ENCODE data around the gene KRT13.

Gene KRT13

DNA sequence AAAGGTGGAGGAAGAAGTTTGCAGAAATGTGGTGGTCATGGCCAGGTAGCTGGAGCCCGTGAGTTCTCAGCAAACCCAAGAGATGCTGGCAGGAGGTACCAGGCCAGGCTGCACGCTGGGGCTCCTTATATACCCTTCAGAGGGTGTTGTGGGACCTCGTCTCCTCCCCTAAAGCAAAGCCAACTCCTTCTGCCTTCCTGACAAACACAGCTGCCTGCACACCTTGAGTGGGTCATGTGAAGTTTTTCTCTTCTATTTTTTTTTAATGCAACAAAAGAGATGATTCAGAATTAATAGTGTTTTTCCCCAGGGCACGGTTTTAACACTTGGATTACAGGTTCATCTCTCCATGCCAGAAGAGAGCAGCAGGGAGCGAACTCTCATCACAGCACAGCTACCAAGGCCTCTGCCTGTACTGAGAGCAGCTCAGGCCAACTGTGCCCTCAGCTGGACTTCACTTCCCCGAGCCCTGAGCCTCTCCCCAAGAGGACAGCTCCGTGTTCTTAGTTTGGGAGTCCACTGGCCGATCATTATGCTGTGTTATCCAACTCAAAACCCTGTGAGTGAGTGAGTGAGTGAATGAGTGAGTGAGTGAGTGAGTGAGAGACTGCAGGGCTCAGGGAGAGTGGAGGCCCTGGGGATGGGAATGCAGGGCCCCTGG lies 13.5 kb upstream of the KRT13 start, which contains the start of gene KRT15:
TSS of gene KRT15 (minus strand) at position 102 of the 661 bp plus-strand sequence. CDS start at position 39, 63 bp downstream.
- no peak for DNase-seq

GRCh38 chr17:41518031-41518430 lies 12.6 kb upstream of the KRT13 start:
- DNase-seq: no peak

DNA sequence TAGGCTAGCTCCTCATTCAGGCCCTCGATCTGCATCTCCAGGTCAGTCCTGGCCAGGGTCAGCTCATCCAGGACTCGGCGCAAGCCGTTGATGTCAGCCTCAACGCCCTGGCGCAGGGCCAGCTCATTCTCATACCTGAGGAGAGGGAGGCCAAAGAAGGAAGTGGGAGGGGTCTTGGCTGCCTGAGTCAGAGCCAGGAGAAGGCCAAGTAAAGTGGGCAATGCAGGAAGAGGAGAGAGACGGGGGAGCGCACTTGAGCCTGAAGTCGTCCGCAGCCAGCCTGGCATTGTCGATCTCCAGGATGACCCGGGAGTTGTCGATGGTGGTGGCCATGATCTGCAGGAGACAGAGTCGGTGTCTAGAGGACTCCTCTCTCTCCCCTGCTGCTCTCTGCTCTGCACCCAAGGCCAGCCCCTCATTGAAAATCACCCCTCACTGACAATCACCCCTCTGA lies 11.4 kb upstream of the KRT13 start:
- DNase-seq: no peak

- no peak for DNase-seq
Measured at GRCh38 chr17:41516147-41516829, 10.9 kb upstream of the KRT13 start.

GRCh38 chr17:41513168-41513547 lies 7.7 kb upstream of the KRT13 start:
- DNase-seq: no peak

GRCh38 chr17:41512546-41513167 lies 7.2 kb upstream of the KRT13 start:
- no peak for DNase-seq

DNA sequence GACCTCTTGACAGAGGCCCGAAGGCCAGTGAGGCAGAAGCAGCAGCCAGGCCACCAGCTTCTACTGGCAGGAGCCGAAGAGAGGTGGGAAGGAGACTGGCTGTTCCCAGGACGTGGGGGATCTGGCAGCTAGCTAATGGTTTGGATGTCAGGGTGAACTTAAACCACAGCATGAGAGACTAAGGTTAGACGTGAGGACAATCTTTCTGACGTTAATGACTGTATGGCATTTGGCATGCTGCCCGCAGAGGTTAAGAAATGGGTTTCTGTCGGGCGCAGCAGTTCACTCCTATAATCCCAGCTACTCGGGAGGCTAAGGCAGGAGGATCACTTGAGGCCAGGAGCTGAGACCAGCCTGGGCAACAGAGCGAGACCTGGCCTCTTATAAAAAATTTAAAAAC lies 6.3 kb upstream of the KRT13 start:
- DNase-seq: no peak

DNA sequence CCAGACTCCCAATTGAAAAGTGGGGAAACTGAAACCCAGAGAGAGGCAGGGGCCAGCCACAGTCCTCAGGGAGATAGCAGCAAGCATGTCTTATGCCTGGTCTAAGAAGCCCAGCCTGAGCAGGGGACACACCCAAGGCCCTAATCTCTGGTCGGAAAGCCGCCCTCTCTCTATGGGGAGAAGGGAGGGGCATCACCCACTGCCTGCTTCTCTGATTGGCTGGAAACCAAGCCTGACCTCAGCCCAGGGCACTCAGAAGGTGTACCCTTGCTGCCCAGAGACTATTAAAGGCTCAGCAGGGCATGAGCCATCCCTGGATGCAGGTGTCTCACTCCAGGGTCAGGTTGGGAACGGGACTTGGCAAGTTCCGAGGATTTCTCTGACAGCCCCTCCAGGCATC lies 5.7 kb upstream of the KRT13 start:
- DNase-seq: no peak

DNA sequence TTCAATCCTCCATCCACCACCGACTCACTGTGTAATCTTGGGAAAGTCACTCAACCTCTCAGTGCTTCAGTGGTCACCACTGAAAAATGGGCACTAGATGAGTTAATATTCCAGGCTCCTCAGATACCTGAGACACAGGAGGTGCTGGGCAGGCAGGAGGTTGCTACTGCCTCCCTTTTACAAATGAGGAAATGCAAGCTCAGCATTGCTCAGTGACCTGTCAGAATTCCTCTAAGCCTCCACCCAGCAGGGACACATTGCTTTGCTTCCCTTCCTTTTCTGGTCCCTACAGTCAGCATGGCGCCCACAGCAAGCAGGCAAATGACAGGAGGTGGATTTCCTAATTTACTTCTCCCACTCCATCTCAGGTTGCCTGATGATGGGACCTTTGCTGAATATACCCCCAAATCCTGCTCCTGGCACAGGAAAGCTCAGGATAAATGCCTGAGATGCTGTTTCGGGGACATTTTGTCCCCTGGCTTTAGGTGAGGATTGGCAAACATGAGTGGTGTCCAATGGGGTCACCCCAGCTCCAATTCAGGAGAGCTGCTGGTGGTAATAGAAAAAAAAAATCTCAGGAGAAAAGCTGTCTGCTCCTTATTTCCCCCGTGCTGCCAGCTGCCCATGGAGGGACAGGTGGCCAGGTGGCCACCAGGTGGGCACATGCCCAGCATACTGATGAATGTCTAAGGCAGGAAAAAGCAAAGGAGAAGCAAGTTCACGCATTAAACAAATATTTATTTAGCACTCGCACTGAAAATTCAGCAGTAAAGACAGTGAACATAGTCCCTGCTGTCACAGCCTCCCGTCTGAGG lies 5.0 kb upstream of the KRT13 start:
- DNase-seq: no peak

- no peak for DNase-seq
Measured at GRCh38 chr17:41507315-41507880, 2.0 kb upstream of the KRT13 start.

GRCh38 chr17:41505809-41506767 lies 676 bp upstream of the KRT13 start:
- DNase-seq: no peak

DNA sequence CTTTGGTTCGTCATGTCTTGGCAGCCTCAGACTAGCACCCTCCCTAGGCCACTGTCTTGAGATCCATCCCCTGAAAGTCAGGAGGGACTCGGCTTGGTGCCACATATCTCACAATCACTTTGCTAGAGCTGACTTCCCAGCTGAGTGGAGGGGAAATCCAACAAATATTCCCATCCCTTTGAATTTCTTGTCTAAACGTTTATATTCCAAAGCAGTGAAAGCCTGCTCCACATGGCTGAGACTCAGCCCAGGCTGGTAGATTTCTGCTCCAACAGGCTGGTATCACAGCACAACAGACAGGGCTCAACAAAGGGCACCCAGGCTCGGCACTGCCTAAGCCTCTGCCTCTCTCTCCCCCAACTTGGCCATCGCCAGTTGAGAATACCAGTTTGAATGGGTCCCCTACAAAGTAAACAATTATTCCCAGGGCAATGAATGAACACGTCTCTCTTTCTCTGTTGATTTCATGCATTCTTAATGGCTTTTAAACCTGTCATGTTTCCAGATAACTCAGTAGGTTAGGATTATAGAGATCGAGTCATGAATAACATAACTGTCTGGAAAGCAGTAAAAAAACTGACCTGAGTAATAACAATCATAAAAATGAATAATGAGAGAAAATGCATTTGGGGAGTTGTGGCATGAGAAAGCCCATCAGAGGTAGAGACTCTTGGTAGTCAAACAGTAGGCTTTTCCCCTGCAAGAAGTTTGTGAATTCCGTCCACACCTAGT lies 1.0 kb downstream of the KRT13 start:
- no peak for DNase-seq

GRCh38 chr17:41503202-41503601 lies 2.2 kb downstream of the KRT13 start:
- DNase-seq: no peak

DNA sequence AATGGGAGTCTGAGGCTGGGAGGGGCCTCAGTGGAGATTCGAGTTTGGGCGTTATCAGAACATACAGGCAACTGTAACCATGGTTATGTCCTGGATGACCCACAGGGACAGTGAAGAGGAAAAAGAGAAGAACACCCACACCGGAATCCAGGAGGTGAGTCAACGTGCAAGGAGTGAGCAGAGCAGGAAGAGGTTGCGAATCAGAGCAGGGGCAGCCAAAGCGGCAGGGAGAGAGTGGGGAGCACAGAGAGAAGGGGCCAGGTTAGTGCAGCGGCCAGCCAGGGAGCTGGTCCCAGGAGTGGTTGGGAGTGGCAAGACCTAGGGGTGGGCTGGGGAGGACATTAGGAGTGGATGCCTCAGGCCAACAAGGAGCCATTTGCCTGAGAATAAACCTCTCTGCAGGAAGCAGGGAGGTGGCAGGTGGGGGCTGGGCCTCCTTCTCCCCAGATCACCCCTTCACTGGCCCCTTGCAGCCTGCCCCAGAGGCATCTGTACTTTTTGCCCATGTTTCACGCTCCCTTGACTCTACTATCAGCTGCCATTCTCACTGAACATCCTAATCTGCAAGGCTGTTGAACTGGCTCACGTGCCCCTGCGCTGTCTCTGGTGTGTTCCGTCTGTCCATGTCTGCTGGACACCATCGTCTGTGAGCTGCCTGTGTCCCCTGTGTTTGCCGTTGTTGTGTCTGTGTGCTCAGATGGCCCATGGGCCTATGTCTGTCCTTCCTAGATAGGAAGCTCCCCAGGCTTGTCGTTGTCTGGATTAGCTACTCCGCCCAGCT lies 5.1 kb downstream of the KRT13 start:
- DNase-seq: no peak

GRCh38 chr17:41499714-41500113 lies 5.7 kb downstream of the KRT13 start:
- no peak for DNase-seq

GRCh38 chr17:41498276-41498675 lies 7.1 kb downstream of the KRT13 start:
- no peak for DNase-seq

DNA sequence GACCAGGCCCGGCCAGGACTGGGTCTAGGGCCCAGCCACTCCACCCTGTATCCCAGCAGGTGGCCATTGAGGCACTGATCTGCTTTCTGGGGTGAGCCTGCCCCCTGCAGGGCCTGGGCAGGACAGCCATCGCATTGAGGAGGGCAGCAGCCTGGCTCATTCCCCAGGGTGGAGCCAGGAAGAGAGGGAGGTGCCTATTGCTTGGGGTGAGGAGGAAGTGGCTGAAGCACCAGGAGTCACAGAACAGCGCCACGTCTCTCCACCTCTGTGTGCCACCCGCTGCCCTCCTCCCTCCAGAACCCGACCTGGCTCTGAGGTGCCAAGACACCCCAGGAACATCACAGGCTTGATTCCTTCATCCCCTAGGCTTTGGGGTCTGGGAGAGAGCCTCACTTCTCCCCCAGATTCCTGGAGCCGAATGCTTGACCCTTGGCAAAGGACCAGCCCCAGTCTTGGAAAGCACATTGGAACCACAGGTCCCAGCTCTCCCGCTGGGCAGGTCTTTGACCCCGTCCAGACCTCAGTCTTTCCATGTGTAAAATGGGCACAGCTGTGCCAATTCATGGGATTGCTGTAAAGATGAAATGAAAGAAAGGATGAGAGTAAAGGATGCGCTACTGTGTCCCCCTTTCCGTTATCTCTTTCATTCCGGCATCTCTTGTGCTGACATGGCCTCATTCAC lies 8.5 kb downstream of the KRT13 start:
- peak; percentile 51 for DNase-seq

DNA sequence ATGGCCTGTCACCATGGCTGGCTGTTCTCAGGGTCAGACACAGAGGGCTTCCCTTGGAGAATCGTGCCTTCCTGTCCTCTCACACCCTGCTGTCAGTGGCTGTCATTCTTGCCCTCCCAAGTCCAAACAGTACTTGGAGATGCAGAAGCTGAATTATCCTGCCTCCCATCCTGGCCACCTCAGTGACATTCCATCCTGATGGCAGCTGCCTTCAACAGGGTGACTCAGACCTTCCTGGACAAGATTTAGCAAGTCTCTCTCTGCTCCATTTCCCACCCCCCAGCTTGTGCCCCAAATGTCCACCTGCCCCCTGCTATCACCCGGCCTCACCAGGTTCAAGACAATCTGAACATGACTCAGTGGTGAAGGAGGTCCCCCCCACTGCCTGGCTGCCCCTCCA lies 10.9 kb downstream of the KRT13 start:
- DNase-seq: no peak

DNA sequence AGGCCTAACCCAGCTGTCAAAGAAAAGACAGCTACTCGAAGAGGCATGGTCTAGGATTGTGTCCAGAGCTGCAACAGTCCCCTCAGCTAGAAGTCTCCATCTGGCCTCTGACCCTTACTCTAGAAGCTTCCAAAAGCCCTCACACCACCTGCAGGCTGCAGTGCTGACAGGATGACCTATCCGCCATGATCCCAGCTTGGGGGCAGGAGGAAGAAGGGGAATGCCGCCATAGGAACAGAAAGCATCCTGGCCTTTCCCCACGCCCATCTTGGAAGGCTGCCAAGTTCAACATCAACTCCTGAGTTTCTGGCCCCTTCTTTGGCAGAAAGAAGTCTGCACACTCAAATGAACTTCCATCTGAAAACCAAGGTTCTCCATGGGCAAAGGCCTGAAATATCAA lies 12.6 kb downstream of the KRT13 start:
- no peak for DNase-seq

DNA sequence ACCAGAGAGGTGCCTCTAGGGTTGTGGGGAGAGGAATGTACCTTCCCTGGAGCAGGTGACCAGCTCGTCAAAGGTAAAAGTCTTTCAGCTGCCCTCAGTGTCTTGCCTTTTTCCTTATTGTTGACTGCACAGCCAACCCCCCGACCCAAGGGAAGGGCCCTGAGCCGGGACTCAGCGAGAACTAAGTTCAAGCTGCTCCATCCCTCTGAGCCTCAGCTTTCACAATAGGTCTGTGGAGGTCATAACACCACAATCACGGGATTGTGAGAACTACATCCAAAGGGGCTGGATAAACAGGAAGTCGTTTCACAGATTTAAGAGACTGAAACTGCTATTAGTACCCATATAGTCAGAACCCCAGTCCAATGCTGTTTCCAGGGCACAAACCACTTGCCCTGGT lies 13.1 kb downstream of the KRT13 start:
- DNase-seq: no peak
